ENCODE results near the gene RAET1G. TPM values are rescaled to one million over a fixed set of nuclear protein-coding genes. Genes with fewer than 3 reads are reported as not detected.
"Not testable (repeated sequence)": the region's sequence is repeated elsewhere in the genome, so short reads cannot be mapped to it uniquely, and the experiment has no call there.

RAET1G gene
- total RNA-seq, 1 donor from 2014 or later, result 1.2 TPM

DNA sequence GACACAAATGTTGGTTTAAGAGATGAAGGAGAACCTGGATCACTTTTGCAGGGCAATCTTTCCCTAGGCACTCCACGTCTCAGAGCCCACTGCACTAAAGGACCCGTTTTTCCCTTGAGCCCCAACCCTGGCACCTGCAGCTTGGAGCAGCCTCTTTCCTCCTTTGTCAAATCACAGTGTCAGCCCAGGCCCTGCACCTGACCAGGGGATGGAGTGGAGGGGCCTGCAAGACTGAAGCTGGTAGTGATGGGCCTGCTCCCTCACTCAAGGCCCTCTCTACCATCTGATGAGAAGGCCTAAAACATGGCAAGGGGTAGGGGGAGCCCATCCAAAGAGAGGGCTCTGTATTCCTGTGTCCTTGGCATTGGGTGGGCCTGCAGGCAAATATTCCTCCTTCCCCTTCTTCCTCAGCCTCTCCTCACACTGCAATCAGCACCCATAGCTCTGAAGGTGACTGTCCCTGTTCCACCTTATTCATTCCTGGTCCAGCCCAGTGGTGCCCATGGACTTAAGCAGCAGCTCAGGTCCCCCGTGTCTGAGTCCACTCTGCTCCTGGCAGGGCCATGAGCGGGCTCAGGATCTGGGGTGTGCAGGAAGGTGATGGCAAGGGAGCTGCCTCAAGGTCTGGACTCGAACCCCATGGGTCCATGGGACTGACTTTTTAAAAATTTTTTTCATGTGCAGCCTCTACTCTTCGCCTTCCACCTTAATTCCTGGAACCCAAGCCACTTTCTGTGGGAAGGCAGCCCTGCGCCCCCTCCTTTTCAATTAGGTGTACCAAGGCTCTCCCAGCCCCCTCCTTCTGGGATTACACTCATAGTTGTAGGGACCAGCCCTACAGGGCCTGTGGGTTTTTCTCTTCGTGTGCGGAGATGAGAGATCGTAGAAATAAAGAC is 6.7 kb downstream of the RAET1G start:
- Histone ChIP-seq H3K4me3 (no peak overlapping the region), H3K27ac (no peak overlapping the region), H3K36me3 (no peaks in the 10 kb centered on the region), H3K4me1 (no peaks in the 10 kb centered on the region), H3K9me3 (no peaks in the 10 kb centered on the region), H3K27me3 (no peaks in the 10 kb centered on the region)
- TF ChIP-seq, protein P1, sequence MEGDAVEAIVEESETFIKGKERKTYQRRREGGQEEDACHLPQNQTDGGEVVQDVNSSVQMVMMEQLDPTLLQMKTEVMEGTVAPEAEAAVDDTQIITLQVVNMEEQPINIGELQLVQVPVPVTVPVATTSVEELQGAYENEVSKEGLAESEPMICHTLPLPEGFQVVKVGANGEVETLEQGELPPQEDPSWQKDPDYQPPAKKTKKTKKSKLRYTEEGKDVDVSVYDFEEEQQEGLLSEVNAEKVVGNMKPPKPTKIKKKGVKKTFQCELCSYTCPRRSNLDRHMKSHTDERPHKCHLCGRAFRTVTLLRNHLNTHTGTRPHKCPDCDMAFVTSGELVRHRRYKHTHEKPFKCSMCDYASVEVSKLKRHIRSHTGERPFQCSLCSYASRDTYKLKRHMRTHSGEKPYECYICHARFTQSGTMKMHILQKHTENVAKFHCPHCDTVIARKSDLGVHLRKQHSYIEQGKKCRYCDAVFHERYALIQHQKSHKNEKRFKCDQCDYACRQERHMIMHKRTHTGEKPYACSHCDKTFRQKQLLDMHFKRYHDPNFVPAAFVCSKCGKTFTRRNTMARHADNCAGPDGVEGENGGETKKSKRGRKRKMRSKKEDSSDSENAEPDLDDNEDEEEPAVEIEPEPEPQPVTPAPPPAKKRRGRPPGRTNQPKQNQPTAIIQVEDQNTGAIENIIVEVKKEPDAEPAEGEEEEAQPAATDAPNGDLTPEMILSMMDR (IDR thresholded peaks at IDR 0.05), result no peak
- DNase-seq (peak; percentile 36), ATAC-seq (peak; percentile 16)
- intact Hi-C loops (cut with DNase I), result no loop called here

DNA sequence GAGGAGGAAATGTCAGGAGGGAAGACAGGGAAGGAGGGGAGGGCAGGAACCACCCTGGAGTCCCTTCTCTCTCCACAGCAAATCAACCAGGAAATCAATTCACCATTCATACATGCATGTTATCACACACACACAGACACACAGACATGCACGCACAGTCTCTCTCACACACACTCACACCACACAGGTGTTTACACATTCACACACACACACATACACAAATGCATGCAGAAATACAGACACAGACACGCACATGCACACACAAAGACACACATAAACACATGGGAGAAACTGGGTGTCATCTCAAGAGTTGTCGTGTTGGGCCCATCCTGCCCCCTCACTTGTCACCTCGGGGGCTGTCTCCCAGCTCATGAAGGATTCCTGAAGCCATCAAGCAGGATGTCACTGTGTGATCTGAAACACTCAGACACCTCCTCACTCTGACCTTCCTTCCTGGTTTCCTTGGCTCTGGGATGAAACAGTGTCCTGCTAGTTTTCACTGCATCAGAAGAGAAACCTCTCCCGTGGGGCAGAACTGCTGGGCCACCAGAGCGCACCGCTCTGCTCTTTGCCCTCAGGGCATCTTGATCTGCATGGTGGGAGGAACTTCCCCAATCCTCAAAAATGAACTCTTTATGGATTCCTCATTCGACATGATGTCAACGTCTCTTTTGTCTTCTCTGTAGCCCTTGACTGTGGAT is 9.2 kb downstream of the RAET1G start:
- H3K27ac ChIP-seq, result no peak overlapping the region
- ATAC-seq (no peak), DNase-seq (peak; percentile 29)
- H3K9me3 ChIP-seq, result no peaks in the 10 kb centered on the region
- H3K36me3 ChIP-seq, result no peaks in the 10 kb centered on the region
- TF ChIP-seq, protein P1 (IDR thresholded peaks at IDR 0.05), result no peak
- no peaks in the 10 kb centered on the region for H3K4me1 ChIP-seq
- intact Hi-C loops (cut with DNase I), result no loop called here
- no peak overlapping the region for H3K4me3 ChIP-seq
- H3K27me3 ChIP-seq, result no peaks in the 10 kb centered on the region

DNA sequence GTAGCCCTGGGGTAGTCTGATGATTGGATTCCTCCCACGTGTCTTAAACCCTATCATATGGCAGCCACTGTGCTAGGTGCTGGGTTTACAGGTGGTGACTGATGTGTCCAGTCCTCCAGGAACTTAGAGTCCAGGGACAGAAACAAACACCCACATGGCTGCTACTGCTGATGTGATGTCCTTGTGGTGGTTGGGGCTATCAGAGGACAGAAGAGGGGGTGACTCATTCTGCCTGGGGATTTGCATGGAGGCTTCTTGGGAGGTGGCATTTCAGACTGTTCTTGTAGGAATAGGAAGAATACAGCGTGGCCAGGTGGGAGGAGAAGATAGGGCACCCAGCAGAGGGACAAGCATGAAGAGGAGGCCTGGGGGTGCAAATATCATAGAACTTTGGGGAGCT is 9.8 kb downstream of the RAET1G start:
- intact Hi-C loops (cut with DNase I), result no loop called here
- ATAC-seq (no peak), DNase-seq (peak; percentile 7)
- Histone ChIP-seq H3K4me1 (no peaks in the 10 kb centered on the region), H3K4me3 (no peak overlapping the region), H3K27ac (no peak overlapping the region), H3K27me3 (no peaks in the 10 kb centered on the region), H3K36me3 (no peaks in the 10 kb centered on the region), H3K9me3 (no peaks in the 10 kb centered on the region)
- TF ChIP-seq, protein P1 (IDR thresholded peaks at IDR 0.05), result no peak

DNA sequence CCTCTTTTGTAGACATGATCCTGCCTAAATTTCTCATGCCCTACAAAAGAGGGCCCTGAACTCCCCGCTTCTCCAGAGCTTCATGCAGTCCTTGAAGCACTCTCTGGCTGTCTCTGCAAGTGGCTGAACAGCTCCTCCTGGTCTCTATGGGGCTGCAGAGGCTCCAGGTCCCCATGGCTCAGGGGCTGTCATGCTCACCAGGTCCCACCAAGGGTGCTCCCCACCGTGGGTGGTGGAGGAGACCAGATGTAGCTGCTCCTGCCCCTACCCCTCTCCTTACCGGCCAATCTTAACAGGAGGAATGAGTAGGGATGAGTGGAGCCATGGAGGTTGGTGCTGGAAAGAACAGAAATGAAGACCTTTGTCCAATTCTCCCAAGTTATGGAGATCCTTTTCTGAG is 10.2 kb downstream of the RAET1G start:
- H3K9me3 ChIP-seq; H3K27ac ChIP-seq; intact Hi-C loops (cut with DNase I); H3K36me3 ChIP-seq; ATAC-seq; H3K4me1 ChIP-seq; H3K27me3 ChIP-seq; H3K4me3 ChIP-seq: not testable (repeated sequence)
- peak; percentile 31 for DNase-seq

GRCh38 chr6:149910721-149911151 is 12.2 kb downstream of the RAET1G start:
- TF ChIP-seq, protein P1 (IDR thresholded peaks at IDR 0.05), result no peak

More at GRCh38 chr6:149910721-149911151, 12.2 kb downstream of the RAET1G start:
- Histone ChIP-seq H3K4me3 (no peak overlapping the region), H3K27me3 (no peaks in the 10 kb centered on the region), H3K27ac (no peak overlapping the region), H3K36me3 (no peaks in the 10 kb centered on the region), H3K4me1 (no peaks in the 10 kb centered on the region), H3K9me3 (no peaks in the 10 kb centered on the region)
- peak; percentile 41 for DNase-seq
- intact Hi-C loops (cut with DNase I), result no loop called here
- no peak for ATAC-seq
